Fibroblast of lung (primary cell): ENCODE measurements around the gene C6orf132.

Source experiments
- CTCF ChIP-seq, 2 donors: IDR thresholded peaks in 1 of 2; conservative IDR thresholded peaks in 1 of 2; 1 replicate in 1 of 2; 2 replicates in 1 of 2; pipeline ENCODE4 v1.5.1; 2011 to 2012; ENCODE audit warnings: low read length in 2 of 2, control low read depth in 1 of 2, inconsistent platforms in 1 of 2, low read depth in 1 of 2, mild to moderate bottlenecking in 1 of 2
- EZH2 ChIP-seq: IDR thresholded peaks from 2 replicates; pipeline ENCODE4 v1.5.1; 2012; ENCODE audit warnings: low read length, control low read depth, mild to moderate bottlenecking; ENCODE audit errors: missing control alignments

GRCh38 chr6:42120895-42121865 is 21.2 kb downstream of the C6orf132 start:
- no peak for TF ChIP-seq CTCF (conservative IDR thresholded peaks at IDR 0.05 in 1 of 2, IDR thresholded peaks at IDR 0.05 in 1 of 2; ENCODE audit: low read depth in 1 of 2, low read length in 2 of 2)
- no peak for TF ChIP-seq EZH2
